OCI-LY1 (cell line): ENCODE results near the gene LCN12.

Experiments used
- CTCF ChIP-seq: fragments of 200-600 bp; sonication (generic), shearing (Covaris generic); IDR thresholded peaks from 2 replicates; pipeline ENCODE4 v1.5.1; 2017; ENCODE audit warnings: mild to moderate bottlenecking, antibody characterized with exemption, low read length, moderate library complexity, mixed read lengths
- EZH2 ChIP-seq: fragments of 200-600 bp; sonication (generic), shearing (Covaris generic); IDR thresholded peaks from 2 replicates; pipeline ENCODE4 v1.8.0; 2017; ENCODE audit warnings: borderline replicate concordance, mixed run types, mild to moderate bottlenecking, antibody characterized with exemption, low read length, moderate library complexity, mixed read lengths

- no peak for TF ChIP-seq EZH2
- no peak for TF ChIP-seq CTCF
Observed at GRCh38 chr9:136977649-136978072, 25.6 kb downstream of the LCN12 start.
